Measurements from ENCODE around the gene SDK2. TPM values are rescaled to one million over a fixed set of nuclear protein-coding genes. Genes with fewer than 3 reads are reported as not detected.

The SDK2 gene
- total and polyA plus RNA-seq, 2 donors from 2014 or later, result 0.37 to 2.4 TPM

GRCh38 chr17:73650140-73650539 lies 5.9 kb upstream of the SDK2 start:
- peaks cover 0 to 4% (median 0%) of the 10 kb centered on the region in 3 donors for H3K9me3 ChIP-seq (ENCODE audit: control insufficient read depth in 2 of 3, insufficient read depth in 1 of 3, low read length in 3 of 3)
- H3K36me3 ChIP-seq (ENCODE audit: control insufficient read depth in 2 of 3, insufficient read depth in 3 of 3, low read length in 3 of 3), result no peaks in the 10 kb centered on the region
- FAIRE-seq, result no peak
- no peak overlapping the region for H3K9ac ChIP-seq (ENCODE audit: low read length in 3 of 3)
- no peak for TF ChIP-seq CTCF (IDR thresholded peaks at IDR 0.05; ENCODE audit: borderline replicate concordance, extremely low read depth, insufficient read depth)
- DNase-seq, result peak in 1 of 5 donors; percentile 24
- intact Hi-C loops (cut with DNase I), result no loop called here
- no peaks in the 10 kb centered on the region for H3K27me3 ChIP-seq (ENCODE audit: control insufficient read depth, insufficient read depth, low read length)
- no peak overlapping the region for H3K4me3 ChIP-seq (ENCODE audit: low read length in 3 of 3)
- no peak overlapping the region for H3K27ac ChIP-seq (ENCODE audit: low read depth in 2 of 2, low read length in 2 of 2)
- H3K4me1 ChIP-seq (ENCODE audit: control insufficient read depth in 2 of 3, insufficient read depth in 2 of 3, low read depth in 1 of 3, low read length in 3 of 3), result no peaks in the 10 kb centered on the region

- Histone ChIP-seq H3K27me3 (ENCODE audit: control insufficient read depth, insufficient read depth, low read length) (no peaks in the 10 kb centered on the region), H3K9me3 (ENCODE audit: control insufficient read depth in 2 of 3, insufficient read depth in 1 of 3, low read length in 3 of 3) (peaks cover 0 to 4% (median 0%) of the 10 kb centered on the region in 3 donors), H3K27ac (ENCODE audit: low read depth in 2 of 2, low read length in 2 of 2) (no peak overlapping the region), H3K4me1 (ENCODE audit: control insufficient read depth in 2 of 3, insufficient read depth in 2 of 3, low read depth in 1 of 3, low read length in 3 of 3) (peaks cover 0 to 2% (median 0%) of the 10 kb centered on the region in 3 donors), H3K4me3 (ENCODE audit: low read length in 3 of 3) (no peak overlapping the region), H3K36me3 (ENCODE audit: control insufficient read depth in 2 of 3, insufficient read depth in 3 of 3, low read length in 3 of 3) (no peaks in the 10 kb centered on the region), H3K9ac (ENCODE audit: low read length in 3 of 3) (no peak overlapping the region)
- FAIRE-seq (no peak), DNase-seq (no peak)
- TF ChIP-seq CTCF (IDR thresholded peaks at IDR 0.05; ENCODE audit: borderline replicate concordance, extremely low read depth, insufficient read depth), result no peak
- intact Hi-C loops (cut with DNase I), result no loop called here
These were observed 4.7 kb upstream of the SDK2 start for GRCh38 chr17:73648974-73649373.

GRCh38 chr17:73648543-73648820 lies 4.2 kb upstream of the SDK2 start:
- Histone ChIP-seq H3K4me3 (ENCODE audit: low read length in 3 of 3) (no peak overlapping the region), H3K27me3 (ENCODE audit: control insufficient read depth, insufficient read depth, low read length) (no peaks in the 10 kb centered on the region), H3K36me3 (ENCODE audit: control insufficient read depth in 2 of 3, insufficient read depth in 3 of 3, low read length in 3 of 3) (no peaks in the 10 kb centered on the region), H3K9me3 (ENCODE audit: control insufficient read depth in 2 of 3, insufficient read depth in 1 of 3, low read length in 3 of 3) (no peaks in the 10 kb centered on the region), H3K4me1 (ENCODE audit: control insufficient read depth in 2 of 3, insufficient read depth in 2 of 3, low read depth in 1 of 3, low read length in 3 of 3) (peaks cover 0 to 4% (median 0%) of the 10 kb centered on the region in 3 donors), H3K9ac (ENCODE audit: low read length in 3 of 3) (no peak overlapping the region), H3K27ac (ENCODE audit: low read depth in 2 of 2, low read length in 2 of 2) (no peak overlapping the region)
- intact Hi-C loops (cut with DNase I), result no loop called here
- DNase-seq (no peak), FAIRE-seq (no peak)
- no peak for TF ChIP-seq CTCF (IDR thresholded peaks at IDR 0.05; ENCODE audit: borderline replicate concordance, extremely low read depth, insufficient read depth)

Measured in kidney (tissue), 14 donors.